Measurements from ENCODE around the gene PPARD.

- TF ChIP-seq CTCF (IDR thresholded peaks at IDR 0.05) (no peak), POLR2A (IDR thresholded peaks at IDR 0.05) (no peak)
Measured at GRCh38 chr6:35406711-35407485, 64.5 kb downstream of the PPARD start.
